Mammary epithelial cell (primary cell): ENCODE measurements around the gene MAP4K4.

Experiments used
- EZH2 ChIP-seq: IDR thresholded peaks from 2 replicates; pipeline ENCODE4 v1.6.1; 2012; ENCODE audit warnings: low read length, inconsistent platforms, borderline replicate concordance
- TF ChIP-seq, protein P1 (sequence below), 2 donors: IDR thresholded peaks in 1 of 2; conservative IDR thresholded peaks in 1 of 2; 2 replicates each; pipeline ENCODE4 v1.5.1; 2011 to 2012; ENCODE audit warnings: inconsistent platforms in 2 of 2, low read length in 2 of 2, mild to moderate bottlenecking in 2 of 2, control low read depth in 1 of 2, low read depth in 1 of 2; ENCODE audit not compliant: insufficient read depth in 1 of 2; ENCODE audit errors: extremely low read depth in 1 of 2

DNA sequence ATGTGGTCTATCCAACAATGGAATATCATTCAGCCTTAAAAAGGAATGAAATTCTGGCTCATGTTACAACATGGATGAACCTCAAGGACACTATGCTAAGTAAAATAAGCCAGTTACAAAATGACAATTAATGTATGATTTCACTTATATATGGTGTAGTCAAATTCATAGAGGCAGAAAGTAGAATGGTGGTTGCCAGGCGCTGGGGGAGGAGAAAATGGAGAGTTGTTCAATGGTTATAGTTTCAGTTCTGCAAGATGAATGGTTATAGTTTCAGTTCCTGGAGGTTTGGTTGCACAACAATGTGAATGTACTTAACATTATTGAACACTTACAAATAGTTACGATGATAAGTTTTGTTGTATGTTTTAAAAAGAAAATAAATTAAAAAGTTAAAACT, 215.0 kb downstream of the MAP4K4 start:
- TF ChIP-seq, protein P1, sequence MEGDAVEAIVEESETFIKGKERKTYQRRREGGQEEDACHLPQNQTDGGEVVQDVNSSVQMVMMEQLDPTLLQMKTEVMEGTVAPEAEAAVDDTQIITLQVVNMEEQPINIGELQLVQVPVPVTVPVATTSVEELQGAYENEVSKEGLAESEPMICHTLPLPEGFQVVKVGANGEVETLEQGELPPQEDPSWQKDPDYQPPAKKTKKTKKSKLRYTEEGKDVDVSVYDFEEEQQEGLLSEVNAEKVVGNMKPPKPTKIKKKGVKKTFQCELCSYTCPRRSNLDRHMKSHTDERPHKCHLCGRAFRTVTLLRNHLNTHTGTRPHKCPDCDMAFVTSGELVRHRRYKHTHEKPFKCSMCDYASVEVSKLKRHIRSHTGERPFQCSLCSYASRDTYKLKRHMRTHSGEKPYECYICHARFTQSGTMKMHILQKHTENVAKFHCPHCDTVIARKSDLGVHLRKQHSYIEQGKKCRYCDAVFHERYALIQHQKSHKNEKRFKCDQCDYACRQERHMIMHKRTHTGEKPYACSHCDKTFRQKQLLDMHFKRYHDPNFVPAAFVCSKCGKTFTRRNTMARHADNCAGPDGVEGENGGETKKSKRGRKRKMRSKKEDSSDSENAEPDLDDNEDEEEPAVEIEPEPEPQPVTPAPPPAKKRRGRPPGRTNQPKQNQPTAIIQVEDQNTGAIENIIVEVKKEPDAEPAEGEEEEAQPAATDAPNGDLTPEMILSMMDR (conservative IDR thresholded peaks at IDR 0.05 in 1 of 2, IDR thresholded peaks at IDR 0.05 in 1 of 2; ENCODE audit: extremely low read depth in 1 of 2, insufficient read depth in 1 of 2, low read depth in 1 of 2, low read length in 2 of 2), result no peak
- TF ChIP-seq EZH2, result no peak
